Stomach (tissue), 9 donors: ENCODE data around the gene TMEM231. TPM values are rescaled to one million over a fixed set of nuclear protein-coding genes. Genes with fewer than 3 reads are reported as not detected.
A peak's percentile ranks its signal among the peaks of the same experiment; 100 is the strongest.
"Not testable (repeated sequence)": the region's sequence is repeated elsewhere in the genome, so short reads cannot be mapped to it uniquely, and the experiment has no call there.

ENCODE experiments used
- DNase-seq, 2 donors: peaks; one replicate each; pipeline versions ENCODE4 v3.0.0 to v3.0.0-alpha.2; 2013 to 2019
- H3K27ac ChIP-seq, 5 donors: fragments of 200-600 bp in 4 of 5; sonication (generic) in 4 of 5; one replicate each; pipeline ENCODE4 v1.5.1; 2013 to 2019; ENCODE audit warnings: mild to moderate bottlenecking in 1 of 5, moderate library complexity in 1 of 5
- H3K27me3 ChIP-seq, 3 donors: fragments of 200-600 bp; sonication (generic); one replicate each; pipeline ENCODE4 v1.5.1; 2017 to 2019; ENCODE audit warnings: mixed run types in 1 of 3
- H3K36me3 ChIP-seq, 4 donors: fragments of 200-600 bp; sonication (generic); 1 replicate in 3 of 4; 2 replicates in 1 of 4; pipeline ENCODE4 v1.5.1; 2016 to 2019
- H3K4me1 ChIP-seq, 4 donors: fragments of 200-600 bp; sonication (generic); one replicate each; pipeline ENCODE4 v1.5.1; 2016 to 2019
- H3K4me3 ChIP-seq, 4 donors: fragments of 200-600 bp; sonication (generic) in 3 of 4; one replicate each; pipeline ENCODE4 v1.5.1; 2016 to 2019; ENCODE audit warnings: mild to moderate bottlenecking in 1 of 4
- H3K9me3 ChIP-seq, 4 donors: fragments of 200-600 bp; sonication (generic); one replicate each; pipeline ENCODE4 v1.5.1; 2016 to 2019
- CTCF ChIP-seq, 7 experiments: fragments of 450-650 bp in 4 of 7; fragments of 200-600 bp in 3 of 7; sonication (generic) in 3 of 7; IDR thresholded peaks; one replicate each; pipeline ENCODE4 v1.5.1; 2016 to 2019; ENCODE audit warnings: antibody characterized with exemption in 7 of 7, control low read depth in 2 of 7, mild to moderate bottlenecking in 1 of 7
- EP300 ChIP-seq: sonication (generic); formaldehyde crosslinking; IDR thresholded peaks from one replicate; pipeline ENCODE4 v1.6.1; 2017; ENCODE audit warnings: antibody characterized with exemption
- POLR2A ChIP-seq, 4 donors: fragments of 450-650 bp; IDR thresholded peaks; one replicate each; pipeline ENCODE4 v1.6.1; 2016; ENCODE audit warnings: antibody characterized with exemption in 4 of 4, control low read depth in 2 of 4, mild to moderate bottlenecking in 1 of 4, moderate library complexity in 1 of 4
- POLR2AphosphoS5 ChIP-seq, 3 donors: sonication (generic); formaldehyde crosslinking; IDR thresholded peaks; one replicate each; pipeline ENCODE4 v1.6.1; 2016; ENCODE audit warnings: antibody characterized with exemption in 3 of 3
- WGBS, 5 donors: extraction: QIAGEN DNeasy Blood & Tissue Kit in 3 of 5; methylation state at CpG; one replicate each; pipeline versions ENCODE4 v1.1.5 to v1.1.7; 2013 to 2018; 5-methylcytosine and 5-hydroxymethylcytosine counted together
- intact Hi-C: fragments of 100-400 bp; cut with DNase I; formaldehyde crosslinking; loops from one replicate; pipeline ENCODE4 v1.15.1; 2023; ENCODE audit warnings: low total_unique reads
- polyA plus RNA-seq, 3 donors: library from polyadenylated mRNA; stranded (reverse); fragments of 200-250 nt; gene quantifications; one replicate each; pipeline ENCODE4 v1.2.3, GENCODE V29; 2013
- total RNA-seq, 5 donors: library from RNA; depleted of rRNA; stranded (reverse); fragments of >200 nt; gene quantifications; one replicate each; pipeline versions ENCODE4 v1.1.0 to v1.2.3, GENCODE V29; 2014 to 2016
- donor health status: healthy with polysubstance abuse.
- donor health status: Bipolar disorder and iron deficiency.
- donor health status: healthy.

The TMEM231 gene
- total and polyA plus RNA-seq, 8 donors, result 1.1 to 14.1 (median 4.6) TPM; not detected in 1

- intact Hi-C loops, result no loop called here
- no peak for TF ChIP-seq POLR2AphosphoS5 (IDR thresholded peaks at IDR 0.05)
- TF ChIP-seq POLR2A (IDR thresholded peaks at IDR 0.05), result no peak
- no peak for TF ChIP-seq CTCF (IDR thresholded peaks at IDR 0.05)
- no peak for TF ChIP-seq EP300
- DNase-seq, result no peak
Measured at GRCh38 chr16:75526032-75526790, 29.8 kb downstream of the TMEM231 start.

GRCh38 chr16:75519175-75519574 lies 36.9 kb downstream of the TMEM231 start:
- H3K27me3 ChIP-seq, result no peaks in the 10 kb centered on the region
- peaks cover 4 to 16% (median 7%) of the 10 kb centered on the region in 4 donors for H3K4me1 ChIP-seq
- WGBS, 5 donors, result 92 to 94% (median 93%) methylated on average over 6 of the region's 6 CpGs
- intact Hi-C loops, result no loop called here
- no peak overlapping the region for H3K27ac ChIP-seq
- H3K4me3 ChIP-seq, result no peak overlapping the region
- no peaks in the 10 kb centered on the region for H3K9me3 ChIP-seq
- no peaks in the 10 kb centered on the region for H3K36me3 ChIP-seq
- no peak for DNase-seq
- no peak for TF ChIP-seq EP300
- TF ChIP-seq CTCF (IDR thresholded peaks at IDR 0.05), result no peak
- no peak for TF ChIP-seq POLR2AphosphoS5 (IDR thresholded peaks at IDR 0.05)
- no peak for TF ChIP-seq POLR2A (IDR thresholded peaks at IDR 0.05)

More at GRCh38 chr16:75526032-75526790, 29.8 kb downstream of the TMEM231 start:
- Histone ChIP-seq H3K27ac (no peak overlapping the region), H3K9me3 (no peaks in the 10 kb centered on the region), H3K4me3 (no peak overlapping the region), H3K36me3 (no peaks in the 10 kb centered on the region), H3K27me3 (no peaks in the 10 kb centered on the region), H3K4me1 (no peaks in the 10 kb centered on the region)
- WGBS, 5 donors, result 70 to 94% (median 91%) methylated on average over 5 of the region's 5 CpGs

GRCh38 chr16:75516189-75516966 lies 39.7 kb downstream of the TMEM231 start:
- WGBS, 5 donors, result 4 to 10% (median 7%) methylated on average over 21 to 42 of the region's 42 CpGs
- DNase-seq, result peak; percentile 44 to 57
- Histone ChIP-seq H3K4me3 (peak overlapping the region; percentile 66 to 95 (median 86)), H3K4me1 (peaks cover 4 to 16% (median 7%) of the 10 kb centered on the region in 4 donors), H3K27ac (peak overlapping the region; percentile 85 to 97 (median 94))
- H3K9me3 ChIP-seq, intact Hi-C loops, H3K36me3 ChIP-seq, H3K27me3 ChIP-seq: not testable (repeated sequence)

- DNase-seq, result no peak
- no peaks in the 10 kb centered on the region for H3K9me3 ChIP-seq
- H3K4me3 ChIP-seq, result no peak overlapping the region
- H3K4me1 ChIP-seq, result peaks cover 4 to 16% (median 7%) of the 10 kb centered on the region in 4 donors
- peaks cover 0 to 2% (median 0%) of the 10 kb centered on the region in 3 donors for H3K27me3 ChIP-seq
- WGBS, 5 donors, result 92 to 97% (median 95%) methylated on average over 11 of the region's 11 CpGs
- no peak for TF ChIP-seq EP300
- no peak for TF ChIP-seq CTCF (IDR thresholded peaks at IDR 0.05)
- no peak for TF ChIP-seq POLR2AphosphoS5 (IDR thresholded peaks at IDR 0.05)
- no peak for TF ChIP-seq POLR2A (IDR thresholded peaks at IDR 0.05)
- no peak overlapping the region for H3K27ac ChIP-seq
- no peaks in the 10 kb centered on the region for H3K36me3 ChIP-seq
- intact Hi-C loops, result no loop called here
Measured at GRCh38 chr16:75514296-75514695, 41.8 kb downstream of the TMEM231 start.
